Muscle of back (tissue), 11 donors: ENCODE measurements around the gene HIPK3. TPM values are rescaled to one million over a fixed set of nuclear protein-coding genes. Genes with fewer than 3 reads are reported as not detected.
A peak's percentile ranks its signal among the peaks of the same experiment; 100 is the strongest.
"Not testable (repeated sequence)": the region's sequence is repeated elsewhere in the genome, so short reads cannot be mapped to it uniquely, and the experiment has no call there.

ENCODE experiments used
- DNase-seq, 3 donors: peaks; one replicate each; pipeline versions ENCODE4 v3.0.0 to v3.0.0-alpha.2; 2013
- polyA plus RNA-seq, 10 donors: library from polyadenylated mRNA; unstranded; fragments of 120-200 nt; gene quantifications; one replicate each; pipeline ENCODE4 v1.2.1, GENCODE V29; 2013; ENCODE audit not compliant: insufficient read length in 10 of 10

The HIPK3 gene
- polyA plus RNA-seq, 10 donors = 61.1 to 100 (median 74.9) TPM

DNA sequence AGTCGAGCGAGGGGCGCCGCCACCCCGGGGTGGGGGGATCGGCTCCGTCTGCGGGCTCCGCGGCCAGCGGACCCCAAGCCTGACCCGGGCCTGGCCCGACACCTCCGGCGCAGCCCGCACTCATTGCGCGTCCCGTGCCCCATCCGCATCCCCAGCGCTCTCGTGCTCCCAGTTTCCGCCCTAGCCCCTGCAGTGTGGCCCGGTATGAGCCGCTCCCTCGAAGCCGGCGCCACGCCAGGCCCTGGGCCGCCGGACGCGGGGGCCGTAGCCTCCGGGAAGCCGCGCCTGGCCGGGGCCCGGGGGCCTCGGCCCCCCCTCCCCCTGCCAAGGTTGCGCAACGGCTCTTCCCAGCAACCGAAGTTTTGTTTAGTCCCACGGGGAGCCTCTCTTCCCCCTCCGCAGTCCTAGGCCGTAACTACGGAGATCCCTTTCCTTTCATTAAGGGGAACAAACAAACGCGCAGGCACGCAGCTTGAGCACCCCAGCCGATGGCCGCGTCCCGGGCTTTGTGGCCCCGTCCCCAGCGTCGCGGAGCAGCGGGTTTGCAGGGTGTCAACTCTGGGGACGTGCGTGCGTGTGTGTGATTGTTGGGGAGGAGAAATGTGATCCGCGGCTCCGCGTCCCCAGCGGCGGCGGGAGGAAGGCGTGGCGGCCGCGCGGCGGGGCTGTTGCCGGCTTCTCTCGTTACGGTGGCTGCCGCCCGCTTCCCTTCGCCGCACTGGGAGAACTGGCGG, 883 bp downstream of the HIPK3 start:
- peak; percentile 89 to 97 (median 93) for DNase-seq

DNA sequence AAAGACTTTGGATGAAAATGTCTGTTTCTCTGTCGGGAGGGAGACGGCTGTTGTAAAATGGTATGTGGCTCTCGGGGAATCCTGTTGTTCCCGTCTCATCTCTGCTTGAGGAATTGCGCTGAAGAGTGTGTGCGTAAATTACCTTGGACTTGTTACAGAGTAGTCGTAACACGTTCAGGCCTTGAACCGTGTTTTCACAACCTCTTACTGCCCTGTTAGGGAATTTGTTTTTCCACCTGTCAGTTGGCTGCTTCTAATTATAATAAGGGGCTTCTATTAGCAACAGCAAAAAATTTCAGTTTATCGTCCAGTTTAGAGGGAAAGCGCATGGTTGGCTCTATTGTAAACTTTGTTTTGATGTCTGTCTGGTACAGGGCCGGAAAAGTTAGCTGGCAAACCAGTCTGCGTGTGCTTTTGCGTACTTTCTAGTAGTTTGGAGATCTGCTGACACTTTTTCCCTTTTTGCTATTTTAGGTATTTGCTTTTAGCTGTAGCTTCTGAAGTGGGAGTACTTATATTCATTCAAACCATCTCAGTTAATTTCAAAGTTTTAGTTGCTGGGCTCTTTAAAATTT, 1.5 kb downstream of the HIPK3 start:
- DNase-seq = peak in 1 of 3 donors; percentile 76

DNA sequence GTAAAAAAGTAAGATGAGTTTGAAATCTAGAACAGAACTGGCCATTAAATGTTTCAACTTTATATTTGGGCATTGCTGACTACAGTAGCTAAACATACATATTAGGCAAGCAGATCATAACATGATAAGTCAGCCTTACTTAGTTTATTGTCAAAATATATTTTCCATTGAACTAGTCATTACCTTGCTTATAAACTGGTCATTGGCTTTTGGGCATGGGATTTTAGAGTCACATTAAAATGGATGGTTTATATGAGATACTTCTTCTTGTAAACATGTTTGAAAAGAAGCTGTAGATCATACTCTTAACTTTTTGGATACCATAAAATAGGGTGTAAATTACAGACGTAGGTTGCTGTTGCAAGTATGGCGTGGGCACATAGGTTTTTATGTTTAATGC, 2.7 kb downstream of the HIPK3 start:
- DNase-seq = peak in 1 of 3 donors; percentile 26

DNA sequence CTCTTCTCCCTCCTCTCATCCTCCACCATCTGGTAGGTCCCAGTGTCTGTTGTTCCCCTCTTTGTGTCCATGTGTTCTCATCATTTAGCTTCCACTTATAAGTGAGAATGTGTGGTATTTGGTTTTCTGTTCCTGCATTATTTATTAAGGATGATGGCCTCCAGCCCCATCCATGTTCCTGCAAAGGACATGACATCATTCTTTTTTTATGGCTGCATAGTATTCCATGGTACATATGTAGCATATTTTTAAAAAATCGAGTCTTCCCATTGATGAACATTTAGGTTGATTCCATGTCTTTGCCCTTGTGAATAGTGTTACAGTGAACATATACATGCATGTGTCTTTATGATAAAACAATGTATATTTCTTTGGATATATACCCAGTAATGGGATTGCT, 4.2 kb downstream of the HIPK3 start:
- not testable (repeated sequence) for DNase-seq

DNA sequence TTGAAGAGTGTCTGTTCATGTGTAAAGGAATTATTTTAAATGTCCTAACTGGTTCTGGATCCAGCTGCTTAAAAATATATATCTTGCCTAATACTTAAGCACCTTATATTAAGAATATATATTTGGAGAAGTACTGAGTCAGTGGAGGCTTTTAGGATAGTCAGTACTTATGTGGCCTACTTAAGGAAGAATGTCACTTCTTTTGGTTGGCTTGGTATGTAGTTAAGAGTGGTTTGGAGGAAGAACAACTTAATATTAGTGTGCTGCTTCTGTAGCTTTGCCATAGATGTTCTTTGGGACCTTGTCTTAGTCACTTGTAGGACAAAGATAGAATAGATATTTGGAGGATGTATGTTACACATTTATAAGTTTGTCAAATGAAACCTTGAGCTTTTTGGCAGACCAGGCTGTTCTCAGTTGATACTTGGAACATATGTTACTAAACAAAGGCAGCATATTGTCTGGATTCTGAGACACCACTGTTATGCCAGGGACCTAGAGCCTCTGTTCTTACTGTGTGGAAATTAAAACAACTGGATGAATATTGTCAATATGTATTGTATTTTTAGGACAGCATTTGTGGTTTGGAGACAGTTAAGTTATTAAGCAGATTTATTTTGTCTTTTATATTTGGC, 4.9 kb downstream of the HIPK3 start:
- peak in 2 of 3 donors; percentile 26 to 57 for DNase-seq

DNA sequence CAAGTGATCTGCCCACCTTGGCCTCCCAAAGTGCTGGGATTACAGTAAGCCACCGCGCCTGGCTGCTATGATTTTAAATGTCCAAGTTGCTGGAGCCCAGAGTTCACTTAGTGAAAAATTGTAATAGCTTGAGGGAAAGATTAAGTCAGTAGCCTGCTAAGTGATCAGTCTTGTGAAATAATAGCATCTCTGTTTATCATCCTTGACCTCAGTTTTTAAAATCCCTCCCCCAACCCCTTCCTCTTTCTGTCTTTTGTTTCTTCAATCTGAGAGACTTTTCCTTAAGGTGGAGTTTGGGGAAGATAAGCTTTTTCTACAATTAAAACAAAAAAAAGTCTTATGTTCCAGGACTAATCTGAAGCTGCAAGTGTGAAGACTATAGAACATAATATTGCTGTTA, 6.4 kb downstream of the HIPK3 start:
- DNase-seq = no peak

DNA sequence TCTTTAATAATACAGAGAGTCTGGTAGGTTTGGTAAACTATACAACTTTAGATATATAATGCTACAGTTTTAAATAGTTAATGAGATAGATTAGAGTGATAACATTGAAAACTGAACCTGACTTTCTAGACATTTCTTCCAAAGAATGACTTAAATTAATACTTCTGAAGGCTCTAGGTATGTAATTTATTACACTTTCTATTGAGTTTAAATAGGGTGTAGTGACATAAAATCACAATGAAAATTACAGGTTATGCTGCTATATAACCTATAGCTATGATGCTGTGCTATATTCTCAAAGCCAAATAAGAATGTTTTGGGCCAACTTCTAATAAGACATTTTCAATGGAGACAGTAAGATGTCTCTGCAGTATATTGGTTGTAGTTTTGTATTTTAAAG, 7.7 kb downstream of the HIPK3 start:
- DNase-seq = no peak

DNA sequence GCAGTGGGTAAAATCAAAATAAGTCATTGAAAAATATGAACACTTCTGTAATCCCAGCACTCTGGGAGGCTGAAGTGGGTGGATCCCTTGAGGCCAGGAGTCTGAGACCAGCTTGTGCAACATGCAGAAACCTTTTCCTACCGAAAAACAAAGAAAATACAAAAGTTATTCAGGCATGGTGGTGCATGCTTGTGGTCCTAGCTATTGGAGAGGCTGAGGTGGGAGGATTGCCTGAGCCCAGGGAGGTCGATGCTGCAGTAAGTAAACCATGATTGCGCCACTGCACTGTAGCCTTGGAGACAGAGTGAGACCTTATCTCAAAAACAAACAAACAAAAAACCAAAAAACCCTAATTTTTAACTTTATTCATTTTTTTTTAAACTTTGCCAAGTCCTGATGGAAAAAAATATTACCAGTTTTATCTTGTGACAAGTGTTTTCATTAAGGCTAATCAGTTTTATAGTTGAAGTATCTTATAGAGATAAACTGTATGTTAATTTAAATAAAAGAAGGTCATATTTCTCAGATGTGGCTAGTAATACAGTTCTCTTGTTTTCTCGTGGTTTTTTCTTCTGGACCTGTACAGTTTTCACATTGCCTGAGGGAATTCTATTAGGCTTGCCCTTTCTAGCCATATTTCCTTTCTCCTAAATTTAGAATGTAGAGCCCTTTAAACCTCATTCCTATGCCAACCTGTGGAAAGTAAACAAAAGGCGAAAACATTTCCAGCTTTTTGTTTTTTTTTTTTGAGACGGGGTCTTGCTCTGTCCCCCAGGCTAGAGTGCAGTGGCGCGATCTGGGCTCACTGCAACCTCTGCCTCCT, 9.4 kb downstream of the HIPK3 start:
- DNase-seq = no peak

DNA sequence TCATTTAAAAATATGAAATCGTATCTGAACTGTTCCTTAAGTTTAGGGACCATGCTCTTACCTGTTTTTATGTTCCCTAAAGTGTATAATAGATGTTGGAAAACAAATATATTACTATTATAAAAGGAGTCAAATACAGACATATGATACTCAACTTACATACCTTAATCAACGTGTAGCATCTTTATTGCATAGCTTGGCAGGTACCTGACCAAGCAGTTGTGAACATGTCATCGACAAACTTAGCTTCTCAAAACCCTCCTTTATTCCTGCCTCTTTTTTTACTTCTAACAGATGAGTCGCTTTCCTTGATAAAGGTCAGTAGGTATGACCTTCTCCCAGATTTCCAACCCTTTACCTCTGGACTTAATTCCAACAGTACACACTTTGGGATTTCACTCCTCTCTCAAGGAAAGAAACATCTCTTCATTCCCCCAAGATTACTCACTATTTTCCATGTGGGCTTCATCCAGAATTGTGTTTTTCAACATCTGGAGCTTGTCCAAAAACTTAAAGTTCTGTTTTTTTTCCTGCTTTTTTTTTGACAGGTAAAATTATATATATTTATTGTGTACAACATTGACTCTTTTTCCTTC, 11.9 kb downstream of the HIPK3 start:
- no peak for DNase-seq

DNA sequence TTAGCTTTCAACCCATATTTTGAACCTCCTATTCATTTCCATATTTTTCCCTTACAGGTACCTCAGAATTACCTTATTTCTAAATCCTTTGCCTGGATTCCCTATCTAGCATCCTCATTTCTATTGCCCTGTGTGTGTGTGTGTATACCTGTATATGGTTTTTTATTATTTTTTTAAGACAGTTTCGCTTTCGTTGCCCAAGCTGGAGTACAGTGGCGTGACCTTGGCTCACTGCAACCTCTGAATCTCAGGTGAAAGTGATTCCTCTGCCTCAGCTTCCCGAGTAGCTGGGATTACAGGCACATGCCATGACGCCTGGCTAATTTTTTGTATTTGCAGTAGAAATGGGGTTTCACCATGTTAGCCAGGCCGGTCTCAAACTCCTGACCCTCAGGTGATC, 12.6 kb downstream of the HIPK3 start:
- no peak for DNase-seq

DNA sequence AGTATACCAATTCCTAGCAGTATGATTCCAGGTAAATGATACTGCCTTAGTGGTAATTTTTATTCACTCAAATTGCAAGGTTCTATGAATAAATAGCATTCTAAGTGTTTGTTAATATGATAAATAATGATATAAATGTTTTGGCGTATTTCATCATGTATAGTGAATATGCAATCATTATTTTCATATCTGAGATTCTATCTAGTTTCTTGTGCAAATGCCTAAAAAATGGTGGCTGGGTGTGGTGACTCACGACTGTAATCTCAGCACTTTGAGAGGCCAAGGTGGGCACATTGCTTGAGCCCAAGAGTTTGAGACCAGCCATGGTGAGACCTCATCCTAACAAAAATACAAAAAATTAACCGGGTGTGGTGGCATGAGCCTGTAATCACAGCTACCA, 13.9 kb downstream of the HIPK3 start:
- no peak for DNase-seq

DNA sequence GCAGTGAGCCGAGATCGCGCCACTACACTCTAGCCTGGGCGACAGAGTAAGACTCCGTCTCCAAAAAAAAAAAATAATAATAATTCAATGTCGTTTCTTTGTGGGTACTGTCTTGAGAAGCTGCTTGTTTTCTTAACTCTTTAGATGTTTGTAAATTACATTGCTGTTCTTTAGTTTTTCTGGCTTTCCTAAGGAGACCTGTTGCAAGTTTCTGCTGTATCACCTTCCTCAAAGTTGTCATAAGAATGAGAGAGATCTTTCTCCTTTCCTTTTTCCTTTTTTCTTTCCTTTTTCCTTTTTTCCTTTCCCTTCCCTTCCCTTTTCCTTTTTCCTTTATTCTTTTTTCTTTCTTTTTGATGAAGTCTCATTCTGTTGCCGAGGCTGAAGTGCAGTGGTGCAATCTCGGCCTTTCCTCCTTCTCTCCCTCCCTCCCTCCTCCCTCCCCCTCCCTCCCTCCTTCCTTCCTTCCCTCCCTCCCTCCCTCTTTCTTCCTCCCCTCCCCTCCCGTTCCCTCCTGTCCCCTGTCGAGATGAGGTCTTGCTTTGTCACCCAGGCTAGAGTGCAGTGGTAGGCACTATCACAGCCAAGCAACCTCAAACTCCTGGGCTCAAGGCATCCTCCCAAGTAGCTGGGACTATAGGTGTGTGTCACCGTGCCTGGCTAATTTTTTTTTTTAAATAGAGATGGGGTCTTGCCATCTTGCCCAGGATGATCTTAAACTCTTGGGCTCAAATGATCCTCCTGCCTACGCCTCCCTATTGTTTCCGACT, 15.3 kb downstream of the HIPK3 start:
- DNase-seq = no peak

DNA sequence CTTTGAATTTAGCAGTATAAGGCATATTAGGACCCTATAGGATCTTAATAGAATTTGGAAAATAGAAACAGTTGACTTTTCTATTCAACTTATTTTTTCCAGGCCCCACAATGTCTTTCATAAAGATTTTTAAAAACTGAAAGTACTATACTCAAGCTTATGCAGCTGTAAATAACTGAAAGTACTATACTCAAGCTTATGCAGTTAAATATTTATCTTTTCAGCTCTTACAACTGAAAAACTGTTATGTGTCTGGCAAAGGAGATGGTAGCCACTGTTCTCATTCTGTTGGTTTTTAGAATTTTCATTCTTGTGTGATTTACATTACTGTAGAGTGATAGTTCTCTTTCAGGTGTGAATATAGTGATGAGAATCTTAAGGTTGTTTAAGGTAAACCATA, 16.5 kb downstream of the HIPK3 start:
- no peak for DNase-seq

DNA sequence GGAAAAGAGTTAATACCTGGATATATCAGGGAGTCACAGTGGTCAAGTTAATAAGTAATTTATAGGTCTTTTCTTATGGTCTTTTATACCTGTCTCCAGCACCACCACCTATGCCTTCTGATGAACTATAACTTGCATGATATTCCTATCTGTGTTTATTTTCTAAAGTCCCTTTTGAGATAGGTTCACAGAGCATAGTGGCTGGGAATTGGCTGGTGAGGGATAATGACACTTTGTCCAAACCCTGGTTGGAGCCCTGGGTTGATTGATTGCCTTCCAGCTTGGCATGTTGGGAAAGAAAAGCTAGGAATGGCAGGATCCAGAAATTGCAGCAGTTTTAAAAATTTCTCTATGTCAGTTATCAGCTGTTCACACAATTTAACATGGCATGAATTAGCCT, 23.2 kb downstream of the HIPK3 start:
- no peak for DNase-seq

DNA sequence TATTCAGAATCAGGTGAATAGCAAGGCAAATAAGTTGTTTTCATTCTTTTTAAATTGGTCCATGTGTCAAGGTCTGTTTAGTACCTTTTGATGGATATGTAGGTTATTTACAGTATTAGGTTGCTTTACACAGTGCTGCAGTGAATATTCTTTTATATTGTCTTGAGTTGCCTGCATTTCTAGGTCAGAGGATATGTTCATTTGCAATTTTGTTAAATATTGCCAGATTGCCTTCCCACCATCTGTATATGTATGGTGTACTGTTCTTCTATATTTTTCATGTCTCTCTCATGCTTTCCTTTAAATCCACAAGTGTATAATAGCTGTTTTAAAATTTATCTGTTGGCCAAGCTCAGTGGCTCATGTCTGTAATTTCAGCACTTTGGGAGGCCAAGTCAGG, 24.6 kb downstream of the HIPK3 start:
- no peak for DNase-seq

DNA sequence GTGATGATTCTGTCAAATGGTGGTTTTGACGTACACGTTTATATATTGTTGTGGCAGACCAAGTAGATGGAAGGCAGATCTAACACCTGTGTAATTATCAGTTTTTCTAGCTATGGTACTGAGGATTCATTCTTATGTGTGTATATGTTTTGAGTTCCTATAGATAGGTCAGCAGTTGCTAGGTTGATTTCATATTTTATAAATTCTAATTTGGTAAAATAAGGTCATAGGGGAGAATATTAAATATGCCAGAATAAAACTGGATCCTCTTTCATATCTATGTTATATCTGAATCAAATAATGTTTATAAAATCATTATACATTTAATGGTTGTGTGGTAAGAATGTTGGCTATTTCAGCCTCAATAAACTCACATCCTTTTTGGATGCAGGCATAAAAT, 27.6 kb downstream of the HIPK3 start:
- no peak for DNase-seq

DNA sequence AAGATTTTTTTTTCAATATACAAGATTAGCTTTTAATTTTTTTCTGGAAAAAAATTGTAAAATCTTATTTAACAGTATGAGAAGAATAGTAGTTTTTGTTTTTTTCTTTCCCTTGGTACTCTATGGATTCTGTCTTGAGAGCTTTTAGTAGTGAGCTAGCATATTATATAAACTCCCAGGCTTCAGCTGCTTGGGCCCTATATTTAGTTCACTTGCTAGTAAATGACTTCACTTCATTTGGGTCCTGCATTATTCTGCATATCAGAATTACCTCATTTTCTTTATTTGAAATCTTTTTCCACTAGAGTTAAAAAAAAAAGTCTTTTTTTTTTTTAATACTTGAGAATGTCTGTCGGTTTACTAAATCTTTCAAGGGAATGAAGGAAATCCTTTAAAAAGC, 33.1 kb downstream of the HIPK3 start:
- DNase-seq = peak in 2 of 3 donors; percentile 16 to 33

DNA sequence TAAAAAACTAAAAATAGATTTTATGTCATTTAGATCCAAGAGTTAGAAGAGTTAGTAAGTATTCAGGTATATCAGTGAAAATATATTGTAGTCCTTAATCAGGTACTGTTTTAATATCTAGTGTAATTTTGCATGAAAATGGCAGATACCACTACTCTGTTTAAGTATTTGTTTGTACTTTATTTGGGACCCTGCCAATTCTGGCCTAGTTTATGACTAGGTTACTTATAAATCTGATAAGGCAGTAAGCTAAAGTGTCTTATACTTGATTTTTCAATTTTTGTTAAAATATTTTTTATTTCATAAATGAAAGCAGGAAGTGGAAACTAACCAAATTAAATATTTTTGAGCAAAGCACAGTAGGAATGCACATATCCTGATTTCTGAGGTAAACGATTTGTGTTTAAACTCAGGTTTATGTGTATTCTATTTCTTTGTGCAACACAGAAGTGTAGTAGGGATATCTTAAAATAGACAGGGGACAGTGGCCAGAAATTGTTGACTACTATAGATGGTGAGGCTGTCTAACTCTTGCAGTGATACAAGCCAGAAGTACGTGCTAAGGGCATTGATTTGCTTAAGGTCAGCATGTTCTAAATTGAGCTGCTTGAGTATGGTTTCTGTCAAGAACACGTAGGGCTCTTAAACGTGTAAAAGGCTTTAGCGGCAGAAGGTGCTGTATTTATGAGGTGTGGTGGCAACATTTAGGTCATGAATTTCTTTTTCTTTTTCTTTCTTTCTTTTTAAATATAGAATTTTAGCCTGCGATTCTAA, 34.0 kb downstream of the HIPK3 start:
- DNase-seq = peak; percentile 39 to 71 (median 39)

DNA sequence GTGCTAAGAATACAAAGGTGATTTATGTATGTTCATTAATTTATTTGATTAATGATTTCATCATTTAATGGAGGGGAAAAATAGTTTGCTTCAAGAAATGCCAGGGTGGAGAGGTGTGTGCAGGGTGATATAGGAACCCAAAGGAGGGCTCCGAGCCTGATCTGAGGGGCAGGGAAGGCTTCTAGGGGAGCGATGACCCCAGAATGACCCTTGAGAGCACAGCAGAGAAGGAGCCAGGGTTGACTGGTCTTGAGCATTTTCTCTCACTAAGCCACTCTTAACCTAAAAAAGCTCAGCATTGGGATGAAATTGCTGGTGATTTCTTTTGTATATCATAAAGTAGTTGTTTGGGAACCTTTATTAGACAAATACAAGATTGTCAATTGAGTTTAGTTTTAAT, 35.1 kb downstream of the HIPK3 start:
- DNase-seq = no peak

DNA sequence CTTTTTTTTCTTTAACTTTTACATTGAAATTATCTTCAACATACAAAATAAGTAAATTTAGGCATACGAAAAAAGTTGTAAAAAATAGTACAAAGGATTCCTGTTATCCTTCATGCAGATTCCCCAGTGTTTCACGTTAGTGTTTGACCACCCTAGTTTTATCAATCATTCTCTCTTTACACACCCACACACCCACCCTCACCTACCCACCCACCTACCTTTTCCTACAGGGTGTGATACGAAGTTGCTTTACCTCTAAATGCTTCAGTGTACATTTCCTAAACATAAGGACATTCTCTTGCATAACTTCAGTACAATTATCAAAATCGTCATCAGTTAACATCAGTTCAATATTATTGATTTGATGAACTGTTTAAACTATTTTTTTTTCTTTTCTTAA, 37.0 kb downstream of the HIPK3 start:
- no peak for DNase-seq
